Uterus (tissue), 4 donors: Measurements from ENCODE around the gene WWC1. TPM values are rescaled to one million over a fixed set of nuclear protein-coding genes. Genes with fewer than 3 reads are reported as not detected.
"Not testable (repeated sequence)": the region's sequence is repeated elsewhere in the genome, so short reads cannot be mapped to it uniquely, and the experiment has no call there.

Experiments used
- DNase-seq, 2 donors: peaks; one replicate each; pipeline ENCODE4 v3.0.0-alpha.2; 2019 to 2020
- H3K27ac ChIP-seq, 2 donors: fragments of 200-600 bp; sonication (generic); 1 replicate in 1 of 2; 2 replicates in 1 of 2; pipeline ENCODE4 v1.5.1; 2016 to 2018
- H3K27me3 ChIP-seq, 2 donors: fragments of 200-600 bp; sonication (generic); one replicate each; pipeline ENCODE4 v1.5.1; 2018 to 2019; ENCODE audit warnings: control low read depth in 1 of 2
- H3K36me3 ChIP-seq, 2 donors: fragments of 200-600 bp; sonication (generic); one replicate each; pipeline ENCODE4 v1.5.1; 2019; ENCODE audit warnings: control low read depth in 1 of 2
- H3K4me1 ChIP-seq, 2 donors: fragments of 200-600 bp; sonication (generic); one replicate each; pipeline ENCODE4 v1.5.1; 2018 to 2019; ENCODE audit warnings: control low read depth in 1 of 2
- H3K4me3 ChIP-seq, 2 donors: fragments of 200-600 bp; sonication (generic); 1 replicate in 1 of 2; 2 replicates in 1 of 2; pipeline ENCODE4 v1.5.1; 2018 to 2019; ENCODE audit warnings: mild to moderate bottlenecking in 1 of 2
- H3K9me3 ChIP-seq, 2 donors: fragments of 200-600 bp; sonication (generic); one replicate each; pipeline ENCODE4 v1.5.1; 2019; ENCODE audit warnings: control low read depth in 1 of 2
- POLR2A ChIP-seq, 2 donors: fragments of 450-650 bp; IDR thresholded peaks; one replicate each; pipeline ENCODE4 v1.6.1; 2016; ENCODE audit warnings: antibody characterized with exemption in 2 of 2, mild to moderate bottlenecking in 1 of 2, moderate library complexity in 1 of 2
- intact Hi-C: fragments of 100-400 bp; cut with DNase I; formaldehyde crosslinking; loops from one replicate; pipeline ENCODE4 v1.15.1; 2023; ENCODE audit warnings: low total_unique reads
- total RNA-seq, 4 donors: library from RNA; depleted of rRNA in 3 of 4; stranded (reverse); fragments of >200 nt in 3 of 4; gene quantifications; one replicate each; pipeline versions ENCODE4 v1.1.0 to v1.2.4, GENCODE V29; 2014 to 2023
- TF ChIP-seq, protein P1 (sequence below), 4 experiments: fragments of 200-600 bp in 2 of 4; fragments of 450-650 bp in 2 of 4; sonication (generic) in 2 of 4; IDR thresholded peaks; one replicate each; pipeline ENCODE4 v1.5.1; 2016 to 2019; ENCODE audit warnings: antibody characterized with exemption in 4 of 4, mild to moderate bottlenecking in 2 of 4, moderate library complexity in 1 of 4
- donor health status: DM: yes; HTN: yes; CAD: no.

WWC1 gene
- total RNA-seq, 4 donors from 2014 or later: under 0.01 to 8.7 (median 1.9) TPM; not detected in 1

DNA sequence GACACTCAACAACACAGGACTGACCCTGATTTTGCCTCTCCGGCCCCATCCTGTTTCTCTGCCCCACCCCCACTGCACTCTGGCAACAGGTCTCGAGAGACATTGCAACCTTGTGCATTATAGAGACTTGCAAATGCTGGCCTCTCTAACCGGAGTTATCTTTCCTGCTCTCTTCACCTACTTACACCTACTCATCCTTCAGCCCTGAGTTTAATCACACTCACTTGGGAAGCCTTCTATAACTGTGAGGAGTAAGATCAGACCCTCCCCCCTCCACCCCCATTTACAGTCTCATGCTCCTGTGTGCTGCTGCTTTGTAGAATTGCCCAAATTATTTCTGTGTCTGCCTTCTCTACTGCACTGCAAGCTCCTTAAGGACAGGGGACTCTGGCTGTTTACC lies 42.8 kb downstream of the WWC1 start:
- H3K27me3 ChIP-seq: no peaks in the 10 kb centered on the region
- intact Hi-C loops: no loop called here
- TF ChIP-seq POLR2A (IDR thresholded peaks at IDR 0.05): no peak
- TF ChIP-seq, protein P1, sequence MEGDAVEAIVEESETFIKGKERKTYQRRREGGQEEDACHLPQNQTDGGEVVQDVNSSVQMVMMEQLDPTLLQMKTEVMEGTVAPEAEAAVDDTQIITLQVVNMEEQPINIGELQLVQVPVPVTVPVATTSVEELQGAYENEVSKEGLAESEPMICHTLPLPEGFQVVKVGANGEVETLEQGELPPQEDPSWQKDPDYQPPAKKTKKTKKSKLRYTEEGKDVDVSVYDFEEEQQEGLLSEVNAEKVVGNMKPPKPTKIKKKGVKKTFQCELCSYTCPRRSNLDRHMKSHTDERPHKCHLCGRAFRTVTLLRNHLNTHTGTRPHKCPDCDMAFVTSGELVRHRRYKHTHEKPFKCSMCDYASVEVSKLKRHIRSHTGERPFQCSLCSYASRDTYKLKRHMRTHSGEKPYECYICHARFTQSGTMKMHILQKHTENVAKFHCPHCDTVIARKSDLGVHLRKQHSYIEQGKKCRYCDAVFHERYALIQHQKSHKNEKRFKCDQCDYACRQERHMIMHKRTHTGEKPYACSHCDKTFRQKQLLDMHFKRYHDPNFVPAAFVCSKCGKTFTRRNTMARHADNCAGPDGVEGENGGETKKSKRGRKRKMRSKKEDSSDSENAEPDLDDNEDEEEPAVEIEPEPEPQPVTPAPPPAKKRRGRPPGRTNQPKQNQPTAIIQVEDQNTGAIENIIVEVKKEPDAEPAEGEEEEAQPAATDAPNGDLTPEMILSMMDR (IDR thresholded peaks at IDR 0.05): no peak
- H3K27ac ChIP-seq: no peak overlapping the region
- H3K4me3 ChIP-seq: no peak overlapping the region
- no peaks in the 10 kb centered on the region for H3K36me3 ChIP-seq
- H3K9me3 ChIP-seq: no peaks in the 10 kb centered on the region
- H3K4me1 ChIP-seq: no peaks in the 10 kb centered on the region
- DNase-seq: no peak

DNA sequence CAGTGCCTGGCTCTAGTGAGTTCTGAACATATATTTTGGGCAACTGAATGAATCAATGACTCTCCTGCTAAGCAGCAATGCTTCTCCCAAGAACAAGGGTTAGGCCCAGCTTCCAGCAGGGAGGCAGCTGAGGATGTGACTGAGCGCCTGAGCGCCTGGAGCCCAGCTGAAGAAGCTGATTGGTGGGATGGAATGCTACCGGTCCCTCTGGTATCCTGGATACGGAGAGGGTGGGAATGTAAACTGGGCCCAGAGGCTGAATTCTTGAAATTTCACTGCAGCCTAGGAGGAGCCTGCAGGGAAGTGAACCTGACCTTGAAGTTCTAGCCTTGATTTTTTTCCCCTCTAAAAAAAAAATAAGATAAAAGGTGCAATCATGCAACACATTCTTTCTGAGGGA lies 43.2 kb downstream of the WWC1 start:
- Histone ChIP-seq H3K27me3 (no peaks in the 10 kb centered on the region), H3K27ac (no peak overlapping the region), H3K4me1 (no peaks in the 10 kb centered on the region), H3K36me3 (no peaks in the 10 kb centered on the region), H3K4me3 (no peak overlapping the region), H3K9me3 (no peaks in the 10 kb centered on the region)
- intact Hi-C loops: no loop called here
- DNase-seq: no peak
- TF ChIP-seq, protein P1 (IDR thresholded peaks at IDR 0.05): no peak
- TF ChIP-seq POLR2A (IDR thresholded peaks at IDR 0.05): no peak

DNA sequence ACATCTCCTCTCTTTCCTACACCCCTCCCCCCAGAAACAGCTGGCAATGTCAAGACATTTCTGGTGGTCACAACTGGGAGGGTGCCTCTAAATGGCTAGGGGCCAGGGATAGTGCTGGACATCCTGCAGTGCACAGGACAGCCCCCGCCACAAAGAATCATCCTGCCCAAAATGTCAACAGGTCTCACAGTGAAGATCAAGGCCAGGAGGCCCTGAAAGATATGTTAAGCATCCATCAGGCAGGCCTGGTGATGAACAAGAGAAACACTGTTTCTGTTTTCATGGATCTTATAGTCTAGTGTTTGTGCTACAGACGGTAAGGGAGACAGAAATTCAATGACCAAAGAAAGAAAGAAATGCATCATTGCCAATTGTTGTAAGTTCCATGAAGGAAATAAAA lies 45.9 kb downstream of the WWC1 start:
- no peaks in the 10 kb centered on the region for H3K27me3 ChIP-seq
- TF ChIP-seq POLR2A (IDR thresholded peaks at IDR 0.05): no peak
- TF ChIP-seq, protein P1 (IDR thresholded peaks at IDR 0.05): no peak
- no peak overlapping the region for H3K27ac ChIP-seq
- H3K4me3 ChIP-seq: no peak overlapping the region
- DNase-seq: no peak
- H3K9me3 ChIP-seq: no peaks in the 10 kb centered on the region
- H3K4me1 ChIP-seq: no peaks in the 10 kb centered on the region
- H3K36me3 ChIP-seq: no peaks in the 10 kb centered on the region
- intact Hi-C loops: no loop called here

DNA sequence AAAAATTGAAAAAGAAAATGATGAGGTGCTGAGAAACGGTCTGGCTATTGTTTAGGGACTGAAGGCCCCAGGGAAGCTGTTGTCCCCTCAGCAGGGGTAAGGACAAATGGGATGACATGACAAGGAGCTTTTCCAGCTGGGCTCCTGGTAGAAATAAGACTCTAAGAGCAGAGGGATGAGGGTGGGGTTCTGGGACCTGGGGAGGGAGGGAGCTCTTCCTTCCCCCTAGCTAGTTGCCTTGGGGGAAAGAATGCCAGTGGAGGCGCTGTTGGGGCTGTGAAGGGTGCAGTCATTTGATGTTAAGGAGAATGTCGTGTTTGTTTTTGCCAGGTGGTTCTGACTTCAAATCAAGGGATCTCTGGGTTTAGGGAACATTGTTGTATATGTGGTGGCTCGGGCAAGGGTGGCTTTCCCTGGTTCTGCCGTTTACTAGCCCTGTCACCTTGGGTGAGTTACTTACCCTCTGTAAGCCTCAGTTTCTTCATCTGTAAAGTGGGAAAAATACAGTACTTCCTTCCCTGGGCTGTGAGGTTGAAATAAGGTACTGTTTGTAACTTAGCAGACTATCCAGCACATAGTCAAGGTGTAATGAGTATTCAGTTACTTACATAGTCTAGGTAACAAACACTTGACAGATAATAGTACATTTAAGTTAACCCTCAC lies 47.8 kb downstream of the WWC1 start:
- no peaks in the 10 kb centered on the region for H3K4me1 ChIP-seq
- intact Hi-C loops: no loop called here
- H3K9me3 ChIP-seq: no peaks in the 10 kb centered on the region
- TF ChIP-seq POLR2A (IDR thresholded peaks at IDR 0.05): no peak
- TF ChIP-seq, protein P1 (IDR thresholded peaks at IDR 0.05): no peak
- H3K27ac ChIP-seq: no peak overlapping the region
- no peaks in the 10 kb centered on the region for H3K36me3 ChIP-seq
- no peak for DNase-seq
- H3K4me3 ChIP-seq: no peak overlapping the region
- H3K27me3 ChIP-seq: no peaks in the 10 kb centered on the region

DNA sequence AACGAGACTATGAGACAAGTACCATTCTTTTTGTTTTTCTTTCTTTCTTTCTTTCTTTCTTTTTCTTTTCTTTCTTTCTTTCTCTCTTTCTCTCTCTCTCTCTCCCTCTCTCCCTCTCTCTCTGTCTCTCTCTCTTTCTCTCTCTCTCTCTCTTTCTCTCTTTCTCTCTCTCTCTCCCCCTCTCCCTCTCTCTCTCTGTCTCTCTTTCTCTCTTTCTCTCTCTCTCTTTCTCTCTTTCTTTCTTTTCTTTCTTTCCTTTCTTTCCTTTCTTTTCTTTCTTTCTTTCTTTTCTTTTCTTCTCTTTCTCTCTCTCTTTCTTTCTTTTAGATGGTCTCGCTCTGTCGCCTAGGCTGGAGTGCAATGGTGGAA lies 48.3 kb downstream of the WWC1 start:
- H3K27ac ChIP-seq, H3K4me3 ChIP-seq, H3K27me3 ChIP-seq, intact Hi-C loops, H3K4me1 ChIP-seq, H3K9me3 ChIP-seq, H3K36me3 ChIP-seq, DNase-seq: not testable (repeated sequence)

DNA sequence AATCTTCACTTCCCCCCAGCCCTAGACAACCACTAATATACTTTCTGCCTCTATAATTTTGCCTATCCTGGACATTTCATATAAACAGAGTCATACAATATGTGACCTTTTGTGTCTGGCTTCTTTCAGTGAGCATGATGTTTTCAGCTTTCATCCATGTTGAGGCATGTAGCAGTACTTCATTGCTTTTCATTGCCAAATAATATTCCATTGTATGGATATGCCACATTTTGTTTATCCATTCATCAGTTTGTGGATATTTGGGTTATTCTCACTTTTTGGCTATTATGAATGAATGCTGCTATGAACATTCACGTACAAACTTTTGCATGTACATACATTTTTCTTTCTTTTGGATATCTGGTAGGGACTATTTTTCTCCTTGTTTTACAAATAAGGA lies 49.0 kb downstream of the WWC1 start:
- no peak for DNase-seq
- TF ChIP-seq, protein P1 (IDR thresholded peaks at IDR 0.05): no peak
- TF ChIP-seq POLR2A (IDR thresholded peaks at IDR 0.05): no peak
- intact Hi-C loops: no loop called here
- Histone ChIP-seq H3K4me3 (no peak overlapping the region), H3K36me3 (no peaks in the 10 kb centered on the region), H3K4me1 (no peaks in the 10 kb centered on the region), H3K9me3 (no peaks in the 10 kb centered on the region), H3K27me3 (no peaks in the 10 kb centered on the region), H3K27ac (no peak overlapping the region)
